ENCODE measurements around the gene KDM4F.

DNA sequence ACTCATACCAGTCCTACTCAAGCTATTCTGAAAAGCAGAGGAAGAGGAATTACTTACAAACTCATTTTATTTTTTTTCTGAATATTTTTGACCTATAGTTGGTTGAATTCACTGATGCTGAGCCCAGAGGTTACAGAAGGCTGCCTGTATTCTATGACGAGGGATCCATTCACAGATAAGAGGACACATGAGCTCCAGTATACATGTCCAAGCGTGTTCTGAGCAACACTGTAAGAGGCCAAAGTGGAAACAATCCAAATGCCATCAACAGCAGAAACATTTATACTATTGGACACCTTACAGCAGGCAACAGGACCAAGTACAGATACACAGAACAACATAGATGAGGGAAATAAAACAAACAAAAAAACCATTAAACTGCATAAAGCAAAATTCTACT lies 13.9 kb upstream of the KDM4F start:
- TF ChIP-seq CTCF (IDR thresholded peaks at IDR 0.05) (no peak), EZH2phosphoT487 (IDR thresholded peaks at IDR 0.05) (no peak)

Data from neural progenitor cell (in vitro differentiated cells).